GM10847 (cell line): ENCODE data around the gene MAP3K1.

Experiments
- POLR2A ChIP-seq: IDR thresholded peaks from 2 replicates; pipeline ENCODE4 v1.6.1; 2011; ENCODE audit not compliant: insufficient read length; ENCODE audit errors: extremely low read depth

The MAP3K1 gene

GRCh38 chr5:56812110-56812509, 3.2 kb upstream of the MAP3K1 start:
- no peak for TF ChIP-seq POLR2A

DNA sequence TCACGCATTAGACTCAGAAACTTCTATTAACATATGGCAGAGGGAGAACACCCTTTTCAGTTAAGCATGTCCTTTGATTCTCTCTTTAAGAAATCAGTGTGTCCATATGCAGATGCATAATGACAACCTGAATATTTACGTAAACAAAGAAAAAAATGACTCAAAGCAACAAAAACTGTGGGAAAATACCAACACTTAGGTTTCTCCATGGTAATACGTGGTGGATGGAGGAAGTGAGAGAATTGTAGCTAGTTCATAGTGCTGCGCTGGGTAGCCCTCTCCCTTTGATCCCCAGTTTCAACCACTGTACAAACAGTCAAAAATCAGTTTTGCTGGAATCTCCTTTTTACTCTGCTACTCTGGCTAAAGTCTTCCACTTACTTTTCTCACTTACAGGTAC, 2.0 kb upstream of the MAP3K1 start:
- no peak for TF ChIP-seq POLR2A

GRCh38 chr5:56814361-56814962, 887 bp upstream of the MAP3K1 start:
- no peak for TF ChIP-seq POLR2A

DNA sequence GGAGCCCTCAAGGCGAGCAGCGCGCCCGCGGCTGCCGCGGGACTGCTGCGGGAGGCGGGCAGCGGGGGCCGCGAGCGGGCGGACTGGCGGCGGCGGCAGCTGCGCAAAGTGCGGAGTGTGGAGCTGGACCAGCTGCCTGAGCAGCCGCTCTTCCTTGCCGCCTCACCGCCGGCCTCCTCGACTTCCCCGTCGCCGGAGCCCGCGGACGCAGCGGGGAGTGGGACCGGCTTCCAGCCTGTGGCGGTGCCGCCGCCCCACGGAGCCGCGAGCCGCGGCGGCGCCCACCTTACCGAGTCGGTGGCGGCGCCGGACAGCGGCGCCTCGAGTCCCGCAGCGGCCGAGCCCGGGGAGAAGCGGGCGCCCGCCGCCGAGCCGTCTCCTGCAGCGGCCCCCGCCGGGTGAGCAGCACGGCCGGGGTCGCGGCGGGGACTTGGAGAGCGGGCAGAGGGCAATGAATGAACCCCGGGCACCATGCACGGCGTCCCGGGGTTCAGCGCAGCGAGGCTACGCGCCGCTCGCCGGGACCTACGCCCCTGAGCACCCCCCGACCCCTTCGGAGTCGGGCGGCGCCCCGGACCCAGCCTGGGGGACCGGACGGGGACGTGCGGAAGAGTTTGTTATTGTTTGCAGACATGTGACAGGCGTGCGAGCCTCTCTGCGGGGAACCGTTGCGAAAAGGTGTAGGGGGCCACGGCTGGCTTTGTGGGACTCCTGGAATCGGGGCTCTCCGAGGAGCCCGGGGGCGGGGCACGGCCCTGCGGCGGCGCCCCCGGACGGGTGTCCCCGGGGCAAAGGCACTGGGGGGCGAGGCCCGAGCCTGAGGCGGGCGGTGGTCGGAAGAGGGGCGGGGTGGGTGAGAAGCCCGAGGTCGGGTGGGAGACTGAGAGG, 553 bp downstream of the MAP3K1 start:
- TF ChIP-seq POLR2A = no peak

DNA sequence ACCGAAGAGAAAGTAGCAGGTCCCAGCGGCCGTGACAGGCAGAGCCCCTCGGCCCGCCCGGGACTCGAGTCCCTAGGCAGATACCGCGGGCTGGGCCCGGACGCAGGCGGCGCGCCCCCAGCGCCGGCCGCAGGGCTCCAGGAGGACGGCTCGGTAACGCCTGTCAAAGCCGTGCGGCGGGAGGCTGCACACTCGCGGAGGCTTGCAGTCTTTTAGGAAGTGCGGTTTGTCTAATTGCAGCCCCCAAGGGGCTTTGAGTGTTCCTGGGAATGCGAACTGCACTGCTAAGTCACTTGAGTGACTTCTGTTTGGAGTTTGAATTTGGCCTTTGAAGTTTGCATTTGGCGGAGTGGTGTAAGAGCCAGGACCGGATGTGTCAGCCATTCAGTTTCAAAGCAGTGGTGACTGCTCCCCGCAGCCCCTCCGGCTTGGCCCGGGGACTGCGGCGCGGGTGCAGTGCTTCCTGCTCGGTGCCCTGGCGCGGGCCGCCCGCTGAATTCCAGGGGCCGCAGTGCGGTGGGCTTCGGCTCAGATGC, 1.3 kb downstream of the MAP3K1 start:
- TF ChIP-seq POLR2A = peak; percentile 27

GRCh38 chr5:56817263-56818014, 2.1 kb downstream of the MAP3K1 start:
- no peak for TF ChIP-seq POLR2A

DNA sequence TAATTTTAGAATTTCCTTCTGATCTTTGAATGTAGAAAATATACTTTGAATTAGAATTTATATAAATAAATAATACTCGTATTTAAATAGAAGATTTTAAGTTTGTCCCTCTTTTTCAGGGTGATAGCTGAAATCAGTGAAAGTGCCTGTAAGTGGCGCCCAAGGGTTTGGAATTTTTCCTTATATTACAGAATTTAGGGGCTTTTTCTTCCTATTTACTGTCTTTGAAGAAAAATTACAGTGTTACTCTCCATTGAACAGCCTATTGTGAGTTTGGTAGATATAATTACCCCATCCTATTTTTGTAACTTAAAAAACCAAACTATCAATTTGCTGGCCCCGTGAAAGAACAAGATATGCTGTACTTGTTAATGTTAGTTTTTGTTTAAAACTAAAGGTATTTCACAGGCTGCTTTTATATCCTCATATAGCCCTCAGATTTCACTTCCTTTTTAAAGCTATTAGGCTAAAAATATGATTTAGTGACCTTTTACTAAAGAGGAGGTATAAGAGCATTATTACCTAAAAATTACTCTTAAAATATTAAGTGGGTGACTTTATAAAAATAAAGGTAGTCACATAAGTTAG, 3.2 kb downstream of the MAP3K1 start:
- TF ChIP-seq POLR2A = no peak

- no peak for TF ChIP-seq POLR2A
These were observed 3.9 kb downstream of the MAP3K1 start for GRCh38 chr5:56819060-56819881.

DNA sequence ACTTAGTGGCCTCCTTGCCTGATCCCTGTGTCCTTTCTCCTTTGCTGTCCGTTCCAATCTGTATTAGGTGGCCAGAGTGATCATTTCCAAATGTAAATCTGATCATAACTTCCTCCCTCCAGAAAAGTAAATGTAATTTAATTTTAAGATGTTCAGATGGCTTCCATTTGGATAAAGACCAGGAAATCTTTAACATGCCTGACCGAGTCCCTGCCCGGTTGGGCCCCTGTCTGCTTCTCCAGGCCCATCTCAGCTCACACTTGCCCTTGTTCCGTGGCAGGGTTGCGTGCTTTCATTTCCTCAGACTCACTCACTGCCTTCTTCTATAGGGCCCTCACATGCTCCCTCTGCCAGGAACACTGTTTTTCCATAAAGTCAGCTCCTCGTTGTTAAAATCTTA, 7.6 kb downstream of the MAP3K1 start:
- no peak for TF ChIP-seq POLR2A

- no peak for TF ChIP-seq POLR2A
These were observed 8.7 kb downstream of the MAP3K1 start for GRCh38 chr5:56824019-56824418.

DNA sequence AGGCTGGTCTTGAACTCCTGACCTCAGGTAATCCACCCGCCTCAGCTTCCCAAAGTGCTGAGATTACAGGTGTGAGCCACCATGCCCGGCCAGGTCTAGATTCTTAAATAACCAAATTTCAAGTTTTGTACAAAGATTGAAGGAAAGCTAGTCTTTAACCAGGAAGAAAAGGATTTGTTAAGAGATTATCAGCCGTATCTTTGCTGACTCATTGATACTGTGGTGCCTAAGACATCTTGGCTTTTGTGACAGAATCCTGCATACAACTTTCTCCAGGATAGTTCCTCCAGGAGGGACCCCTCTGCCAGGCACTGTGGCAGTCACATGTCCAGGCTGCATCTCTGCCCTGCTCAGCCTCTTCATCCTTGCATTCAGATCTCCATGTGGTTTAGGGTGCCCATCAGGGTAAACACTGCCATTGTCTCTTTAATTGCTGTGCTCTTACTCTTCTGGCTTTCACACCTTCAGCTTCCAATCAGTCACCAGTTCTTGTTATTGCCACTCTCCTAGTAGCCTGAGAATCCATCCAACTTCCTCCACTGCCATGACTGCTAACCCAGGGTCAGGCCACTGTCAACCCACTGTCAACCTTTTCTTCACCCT, 10.0 kb downstream of the MAP3K1 start:
- no peak for TF ChIP-seq POLR2A

GRCh38 chr5:56827049-56827448, 11.7 kb downstream of the MAP3K1 start:
- no peak for TF ChIP-seq POLR2A

GRCh38 chr5:56827924-56828323, 12.6 kb downstream of the MAP3K1 start:
- no peak for TF ChIP-seq POLR2A

DNA sequence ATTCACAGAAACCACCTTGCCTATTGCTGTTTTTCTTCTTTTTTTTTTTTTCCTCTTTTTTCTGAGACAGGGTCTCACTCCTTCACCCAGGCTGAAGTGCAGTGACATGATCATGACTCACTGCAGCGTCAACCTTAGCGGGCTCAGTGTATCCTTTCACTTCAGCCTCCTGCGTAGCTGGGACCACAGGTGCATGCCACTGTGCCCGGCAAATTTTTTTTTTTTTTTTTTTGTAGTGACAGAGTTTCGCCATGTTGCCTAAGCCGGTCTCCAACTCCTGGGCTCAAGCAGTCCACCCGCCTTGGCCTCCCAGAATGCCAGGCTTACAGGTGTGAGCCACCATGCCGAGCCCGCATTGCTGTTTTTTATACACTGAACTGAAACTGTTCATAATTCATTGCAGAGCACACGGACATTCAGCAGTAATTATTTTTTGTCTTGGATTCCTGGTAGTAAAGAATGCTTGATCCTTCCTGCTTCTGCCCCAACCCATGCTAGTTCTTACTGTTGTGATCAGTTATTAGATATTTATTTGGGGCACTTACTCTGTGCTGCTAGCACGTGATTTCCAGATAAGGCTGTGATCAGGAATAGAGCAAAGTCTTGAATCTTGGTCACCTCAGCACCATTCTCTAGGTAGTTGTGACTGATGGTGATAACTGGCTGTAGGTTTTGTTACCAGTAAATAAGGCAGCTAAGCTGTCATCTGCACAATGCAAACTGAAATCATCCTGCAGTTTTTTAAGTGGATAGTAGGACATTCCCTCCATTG, 14.0 kb downstream of the MAP3K1 start:
- no peak for TF ChIP-seq POLR2A

DNA sequence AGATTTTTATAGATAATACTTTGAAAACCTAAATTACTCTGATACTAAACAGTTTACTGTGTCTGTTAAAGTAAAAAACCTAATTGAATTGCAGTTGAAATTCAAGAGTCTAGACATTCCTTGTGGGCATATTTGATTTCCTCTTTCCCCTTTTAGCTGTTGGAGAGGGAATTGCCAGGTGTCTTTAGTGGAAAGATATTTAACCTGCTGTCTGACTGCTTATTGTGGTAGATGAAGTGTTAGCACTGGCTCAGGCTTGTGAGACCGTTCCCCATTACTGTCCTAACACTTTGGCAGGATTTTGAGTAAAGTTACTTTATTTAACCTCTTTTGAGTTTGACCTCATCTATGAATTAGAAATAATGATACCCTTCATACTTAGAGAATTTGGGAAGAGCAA, 16.4 kb downstream of the MAP3K1 start:
- TF ChIP-seq POLR2A = no peak
